K562 (cell line): ENCODE data around the gene RPUSD2. TPM values are rescaled to one million over a fixed set of nuclear protein-coding genes. Genes with fewer than 3 reads are reported as not detected.

Experiments used
- ATAC-seq: fragments of 200-7000 bp; cut with Tn5 transposase; 3 replicates; pipeline ENCODE4 v1.9.1; 2020; ENCODE audit warnings: moderate library complexity
- BruUV-seq: library from RNA; stranded (reverse); fragments of 400-500 nt; replicated peaks from 2 replicates; lab custom pipeline; 2021; lab: Mats Ljungman, UMichigan
- CTCF ChIA-PET: fragments of 300-600 bp; formaldehyde crosslinking; extraction: SDS; loops from one replicate; lab custom pipeline; 2021; ENCODE audit warnings: low intra/inter-chr PET ratio; lab: Yijun Ruan, JAX
- POLR2A ChIA-PET: fragments of 300-600, 350-650 bp; sonication (Branson Sonifier 250); formaldehyde crosslinking; extraction: SDS; loops from one replicate; lab custom pipeline; 2021; ENCODE audit warnings: antibody characterized with exemption, inconsistent platforms; lab: Yijun Ruan, JAX
- DNase-seq, 4 experiments: peaks; one replicate each; pipeline versions ENCODE4 v3.0.0 to v3.0.0-alpha.2; 2011 to 2018; ENCODE audit warnings: low spot score in 3 of 4, mixed read lengths in 3 of 4; ENCODE audit errors: extremely low read depth in 1 of 4
- FAIRE-seq: peaks from 2 replicates; lab custom pipeline; 2011; peaks lifted over from hg19 to GRCh38; lab: Jason Lieb, UNC
- H2AFZ ChIP-seq: 2 replicates; pipeline ENCODE4 v1.6.0; 2011; ENCODE audit warnings: low read depth, low read length, control low read depth, inconsistent platforms
- H3K27ac ChIP-seq: fragments of 200-600 bp; 3 replicates; pipeline ENCODE4 v1.8.0; 2011; ENCODE audit warnings: low read depth, mild to moderate bottlenecking, control low read depth, inconsistent platforms, low read length, moderate library complexity, mixed read lengths; ENCODE audit errors: extremely low read depth
- H3K27me3 ChIP-seq, 2 experiments: fragments of 300-600 bp in 1 of 2; 2 replicates in 1 of 2; 3 replicates in 1 of 2; pipeline versions ENCODE4 v1.6.0 to v1.8.0; 2011; ENCODE audit warnings: inconsistent platforms in 2 of 2, low read length in 2 of 2, mild to moderate bottlenecking in 1 of 2, mixed read lengths in 1 of 2, moderate library complexity in 1 of 2; ENCODE audit not compliant: control insufficient read depth in 2 of 2, insufficient read depth in 2 of 2
- H3K36me3 ChIP-seq: fragments of 300-600 bp; 3 replicates; pipeline ENCODE4 v1.8.0; 2011; ENCODE audit warnings: mild to moderate bottlenecking, low read length, inconsistent platforms; ENCODE audit not compliant: control insufficient read depth, insufficient read depth
- H3K4me1 ChIP-seq, 2 experiments: fragments of 200-600 bp in 1 of 2; replicated peaks in 1 of 2; 2 replicates in 1 of 2; 3 replicates in 1 of 2; pipeline versions ENCODE4 v1.5.1 to v1.8.0; 2011; ENCODE audit warnings: inconsistent platforms in 2 of 2, low read length in 2 of 2, mild to moderate bottlenecking in 1 of 2, mixed read lengths in 1 of 2, moderate library complexity in 1 of 2; ENCODE audit not compliant: control insufficient read depth in 2 of 2, insufficient read depth in 2 of 2
- H3K4me2 ChIP-seq: 2 replicates; pipeline ENCODE4 v1.6.1; 2011; ENCODE audit warnings: low read length, control low read depth, inconsistent platforms, mixed read lengths; ENCODE audit not compliant: insufficient read depth
- H3K4me3 ChIP-seq: fragments of 200-600 bp; sonication (generic), shearing (Covaris generic); 2 replicates; pipeline ENCODE4 v1.5.1; 2016; ENCODE audit warnings: control low read depth, inconsistent platforms
- H3K79me2 ChIP-seq: fragments of 200-600 bp; 3 replicates; pipeline ENCODE4 v1.8.0; 2011; ENCODE audit warnings: low read length, inconsistent platforms; ENCODE audit not compliant: control insufficient read depth, insufficient read depth
- H3K9ac ChIP-seq, 2 experiments: 2 replicates each; pipeline versions ENCODE4 v1.6.0 to v1.6.1; 2011; ENCODE audit warnings: low read depth in 2 of 2, low read length in 2 of 2, control low read depth in 1 of 2, inconsistent platforms in 1 of 2, mild to moderate bottlenecking in 1 of 2, mixed read lengths in 1 of 2; ENCODE audit not compliant: insufficient read depth in 1 of 2
- H3K9me1 ChIP-seq: one replicate; pipeline ENCODE4 v1.6.0; 2011; ENCODE audit warnings: inconsistent platforms, mild to moderate bottlenecking, low read length, moderate library complexity; ENCODE audit not compliant: control insufficient read depth, insufficient read depth
- H3K9me3 ChIP-seq: replicated peaks from 2 replicates; pipeline ENCODE4 v1.5.1; 2011; ENCODE audit warnings: low read depth, low read length, inconsistent platforms; ENCODE audit not compliant: control insufficient read depth, insufficient read depth
- H4K20me1 ChIP-seq: replicated peaks from 2 replicates; pipeline ENCODE4 v1.6.1; 2011; ENCODE audit warnings: low read length, inconsistent platforms, mixed read lengths; ENCODE audit not compliant: control insufficient read depth, insufficient read depth
- CCAR2 ChIP-seq: fragments of 200-400 bp; formaldehyde crosslinking; IDR thresholded peaks from 2 replicates; pipeline ENCODE4 v1.6.1; 2017; ENCODE audit warnings: mild to moderate bottlenecking, low read depth, low read length
- CREBBP ChIP-seq: IDR thresholded peaks from one replicate; pipeline ENCODE4 v1.6.1; 2012; ENCODE audit warnings: low read depth, mild to moderate bottlenecking, control low read depth, inconsistent platforms, low read length
- HDAC1 ChIP-seq, 2 experiments: fragments of 450-650 bp; IDR thresholded peaks; 2 replicates each; pipeline ENCODE4 v1.6.1; 2016 to 2017; ENCODE audit warnings: inconsistent platforms in 1 of 2, mild to moderate bottlenecking in 1 of 2, moderate library complexity in 1 of 2
- MCM7 ChIP-seq, 2 experiments: fragments of 450-650 bp; IDR thresholded peaks; 2 replicates each; pipeline ENCODE4 v1.6.1; 2016 to 2018
- NFYB ChIP-seq: IDR thresholded peaks from 2 replicates; pipeline ENCODE4 v1.6.1; 2011; ENCODE audit warnings: mild to moderate bottlenecking, moderate library complexity; ENCODE audit not compliant: insufficient read length; ENCODE audit errors: extremely low read depth
- SLC30A9 ChIP-seq: fragments of 250-450 bp; sonication (Bioruptor Pico); IDR thresholded peaks from 2 replicates; pipeline ENCODE4 v1.8.0; 2022; ENCODE audit warnings: mild to moderate bottlenecking, moderate library complexity
- SRSF7 ChIP-seq: fragments of 200-400 bp; formaldehyde crosslinking; optimal IDR thresholded peaks from 2 replicates; pipeline ENCODE3; 2017; ENCODE audit warnings: mild to moderate bottlenecking, low read depth, low read length
- U2AF2 ChIP-seq: fragments of 200-400 bp; formaldehyde crosslinking; optimal IDR thresholded peaks from 2 replicates; pipeline ENCODE3; 2017; ENCODE audit warnings: low read depth, mild to moderate bottlenecking, low read length
- ZNF3 ChIP-seq: fragments of 250-450 bp; sonication (Bioruptor Pico); IDR thresholded peaks from 2 replicates; pipeline ENCODE4 v1.5.0; 2021; ENCODE audit warnings: mild to moderate bottlenecking, moderate library complexity
- ZNF79 ChIP-seq: fragments of 250-450 bp; sonication (Bioruptor Pico); IDR thresholded peaks from 2 replicates; pipeline ENCODE4 v1.4.0; 2020; ENCODE audit warnings: low read depth, mild to moderate bottlenecking, moderate library complexity
- ZSCAN32 ChIP-seq: fragments of 450-650 bp; formaldehyde crosslinking; IDR thresholded peaks from 2 replicates; pipeline ENCODE4 v1.4.0; 2020; ENCODE audit warnings: mild to moderate bottlenecking, moderate library complexity
- in situ Hi-C: fragments of 300-500 bp; cut with MboI; formaldehyde crosslinking; loops from 4 replicates; pipeline ENCODE4 v1.15.0; 2018; ENCODE audit warnings: inconsistent platforms, mixed read lengths
- intact Hi-C: fragments of 100-400 bp; cut with micrococcal nuclease; formaldehyde crosslinking; loops from 2 replicates; pipeline ENCODE4 v1.14.2; 2022
- polyA plus RNA-seq, 8 experiments: library from polyadenylated mRNA; depleted of rRNA in 4 of 8; stranded (reverse) in 5 of 8; unstranded in 3 of 8; fragments of >200 nt; fragmentation: Nextera tagmentation in 2 of 8; fragmentation: Illumina TruSeq in 1 of 8; extraction: Ambion mirVana in 2 of 8; extraction: Trizol in 1 of 8; gene quantifications; 2 replicates each; pipeline versions ENCODE4 v1.2.1 to v1.2.3, GENCODE V29; 2011 to 2014; ENCODE audit warnings: inconsistent platforms in 1 of 8, missing spikeins in 1 of 8
- total RNA-seq, 7 experiments: library from RNA; depleted of rRNA in 6 of 7; stranded (reverse); fragments of >200 nt in 6 of 7; fragmentation: Illumina TruSeq in 2 of 7; extraction: Trizol in 2 of 7; gene quantifications; 2 replicates each; pipeline versions ENCODE4 v1.2.1 to v1.2.3, GENCODE V29; 2011 to 2021; ENCODE audit warnings: low replicate concordance in 1 of 7

The RPUSD2 gene
- total and polyA plus RNA-seq, 9 of the 15 experiments (the other 6 are each of a cell fraction or from before 2014, with no cell fraction given): 3.7 to 30.2 (median 14.3) TPM

- no peak for DNase-seq
- ChIA-PET POLR2A (interaction anchor here (0.6 kb wide), 1 partner anchor 639 kb away, joined by 3 read pairs; no protein-coding TSS in a partner anchor), CTCF (no interaction called here)
- Histone ChIP-seq H3K9me3 (no peaks in the 10 kb centered on the region), H3K36me3 (no peaks in the 10 kb centered on the region), H2AFZ (no peak overlapping the region), H3K79me2 (no peaks in the 10 kb centered on the region), H3K4me3 (no peak overlapping the region), H3K4me1 (peaks cover 0 to 4% of the 10 kb centered on the region in 2 experiments; a peak in 4 of 5 replicates), H3K9ac (no peak overlapping the region), H3K27ac (no peak overlapping the region), H3K4me2 (no peak overlapping the region), H3K9me1 (no peaks in the 10 kb centered on the region), H3K27me3 (no peaks in the 10 kb centered on the region), H4K20me1 (no peaks in the 10 kb centered on the region)
- no peak for FAIRE-seq
- in situ Hi-C loops (no loop called here), intact Hi-C loops (no loop called here)
- no TSS peak for BruUV-seq
- no peak for TF ChIP-seq U2AF2
- no peak for TF ChIP-seq NFYB
- TF ChIP-seq ZNF79 (CRISPR knock-in tag): no peak
- no peak for TF ChIP-seq HDAC1 (IDR thresholded peaks at IDR 0.05)
- TF ChIP-seq CREBBP: no peak
- TF ChIP-seq ZSCAN32: no peak
- TF ChIP-seq MCM7 (IDR thresholded peaks at IDR 0.05): no peak
- no peak for TF ChIP-seq SLC30A9 (CRISPR knock-in tag)
- no peak for TF ChIP-seq CCAR2
- TF ChIP-seq ZNF3 (CRISPR knock-in tag): no peak
- no peak for TF ChIP-seq SRSF7
- no peak for ATAC-seq
Measured at GRCh38 chr15:40523611-40524010, 45.5 kb upstream of the RPUSD2 start.
